Measurements from ENCODE around the gene COX5B. TPM values are rescaled to one million over a fixed set of nuclear protein-coding genes. Genes with fewer than 3 reads are reported as not detected.
"Not testable (repeated sequence)": the region's sequence is repeated elsewhere in the genome, so short reads cannot be mapped to it uniquely, and the experiment has no call there.

The COX5B gene
- total RNA-seq, 1 experiment from 2014 or later, result 374 TPM

- Histone ChIP-seq H3K9me2 (replicated peaks; ENCODE audit: insufficient read depth, low read length) (no peaks in the 10 kb centered on the region), H4K20me1 (ENCODE audit: insufficient read depth, low read depth, low read length) (no peaks in the 10 kb centered on the region), H3K79me2 (ENCODE audit: low read length) (peaks cover 31% of the 10 kb centered on the region), H2AFZ (ENCODE audit: low read length) (0 out of 2 replicates have a peak overlapping the region, but pooled peaks have one; percentile 19), H3K36me3 (ENCODE audit: insufficient read depth, low read length) (no peaks in the 10 kb centered on the region), H3K4me1 (ENCODE audit: low read length) (peaks cover 21% of the 10 kb centered on the region), H3K4me3 (ENCODE audit: low read length) (peak overlapping the region; percentile 86), H3K27me3 (ENCODE audit: low read length) (no peaks in the 10 kb centered on the region), H3K9ac (ENCODE audit: low read length) (peak overlapping the region; percentile 80), H3K27ac (ENCODE audit: low read length) (peak overlapping the region; percentile 65), H3K4me2 (ENCODE audit: low read depth, low read length, poor library complexity, severe bottlenecking) (peak overlapping the region; percentile 83), H3K9me3 (ENCODE audit: low read length) (no peaks in the 10 kb centered on the region)
- peak; percentile 88 for DNase-seq
These were observed 17.2 kb downstream of the COX5B start for GRCh38 chr2:97662895-97663625.

- Histone ChIP-seq H4K20me1 (ENCODE audit: insufficient read depth, low read depth, low read length) (no peaks in the 10 kb centered on the region), H3K79me2 (ENCODE audit: low read length) (peaks cover 31% of the 10 kb centered on the region), H3K4me3 (ENCODE audit: low read length) (peak overlapping the region; percentile 86), H3K27ac (ENCODE audit: low read length) (peak overlapping the region; percentile 65), H3K9me3 (ENCODE audit: low read length) (no peaks in the 10 kb centered on the region), H3K9me2 (replicated peaks; ENCODE audit: insufficient read depth, low read length) (no peaks in the 10 kb centered on the region), H3K36me3 (ENCODE audit: insufficient read depth, low read length) (no peaks in the 10 kb centered on the region), H2AFZ (ENCODE audit: low read length) (0 out of 2 replicates have a peak overlapping the region, but pooled peaks have one; percentile 19), H3K27me3 (ENCODE audit: low read length) (no peaks in the 10 kb centered on the region), H3K4me2 (ENCODE audit: low read depth, low read length, poor library complexity, severe bottlenecking) (peak overlapping the region; percentile 83), H3K9ac (ENCODE audit: low read length) (peak overlapping the region; percentile 80), H3K4me1 (ENCODE audit: low read length) (peaks cover 21% of the 10 kb centered on the region)
- DNase-seq, result no peak
These were observed 17.7 kb downstream of the COX5B start for GRCh38 chr2:97663626-97663961.

GRCh38 chr2:97663962-97664635, 18.2 kb downstream of the COX5B start, which contains the start of gene ACTR1B:
Gene ACTR1B (minus strand): TSS chr2:97664044. CDS start chr2:97663890, 154 bp downstream.
- H3K9me2 ChIP-seq (replicated peaks; ENCODE audit: insufficient read depth, low read length), result no peaks in the 10 kb centered on the region
- peak within 1 kb of the TSS; percentile 96 for H2AFZ ChIP-seq (ENCODE audit: low read length)
- H3K9ac ChIP-seq (ENCODE audit: low read length), result peak within 1 kb of the TSS; percentile 85
- no peaks in the 10 kb centered on the region for H3K36me3 ChIP-seq (ENCODE audit: insufficient read depth, low read length)
- peak within 1 kb of the TSS; percentile 83 for H3K4me2 ChIP-seq (ENCODE audit: low read depth, low read length, poor library complexity, severe bottlenecking)
- peaks cover 31% of the 10 kb centered on the region for H3K79me2 ChIP-seq (ENCODE audit: low read length)
- H3K27me3 ChIP-seq (ENCODE audit: low read length), result no peaks in the 10 kb centered on the region
- H3K9me3 ChIP-seq (ENCODE audit: low read length), result no peaks in the 10 kb centered on the region
- peak; percentile 99 for DNase-seq
- peak within 1 kb of the TSS; percentile 86 for H3K4me3 ChIP-seq (ENCODE audit: low read length)
- H4K20me1 ChIP-seq (ENCODE audit: insufficient read depth, low read depth, low read length), result no peaks in the 10 kb centered on the region
- peaks cover 21% of the 10 kb centered on the region for H3K4me1 ChIP-seq (ENCODE audit: low read length)
- peak within 1 kb of the TSS; percentile 65 for H3K27ac ChIP-seq (ENCODE audit: low read length)

GRCh38 chr2:97664636-97664970, 18.7 kb downstream of the COX5B start:
- H2AFZ ChIP-seq (ENCODE audit: low read length), result peak overlapping the region; percentile 96
- no peaks in the 10 kb centered on the region for H4K20me1 ChIP-seq (ENCODE audit: insufficient read depth, low read depth, low read length)
- peak overlapping the region; percentile 81 for H3K4me2 ChIP-seq (ENCODE audit: low read depth, low read length, poor library complexity, severe bottlenecking)
- H3K9me2 ChIP-seq (replicated peaks; ENCODE audit: insufficient read depth, low read length), result no peaks in the 10 kb centered on the region
- peak overlapping the region; percentile 85 for H3K9ac ChIP-seq (ENCODE audit: low read length)
- peak overlapping the region; percentile 55 for H3K27ac ChIP-seq (ENCODE audit: low read length)
- H3K79me2 ChIP-seq (ENCODE audit: low read length), result peaks cover 31% of the 10 kb centered on the region
- H3K4me1 ChIP-seq (ENCODE audit: low read length), result peaks cover 21% of the 10 kb centered on the region
- H3K27me3 ChIP-seq (ENCODE audit: low read length), result no peaks in the 10 kb centered on the region
- H3K4me3 ChIP-seq (ENCODE audit: low read length), result peak overlapping the region; percentile 71
- no peaks in the 10 kb centered on the region for H3K9me3 ChIP-seq (ENCODE audit: low read length)
- H3K36me3 ChIP-seq (ENCODE audit: insufficient read depth, low read length), result no peaks in the 10 kb centered on the region
- DNase-seq, result no peak

- H3K9ac ChIP-seq (ENCODE audit: low read length), result no peak within 1 kb of the TSS
- no peak within 1 kb of the TSS for H3K4me3 ChIP-seq (ENCODE audit: low read length)
- H3K4me1 ChIP-seq (ENCODE audit: low read length), result peaks cover 9% of the 10 kb centered on the region
- H3K9me2 ChIP-seq (replicated peaks; ENCODE audit: insufficient read depth, low read length), result no peaks in the 10 kb centered on the region
- no peaks in the 10 kb centered on the region for H3K79me2 ChIP-seq (ENCODE audit: low read length)
- no peaks in the 10 kb centered on the region for H3K36me3 ChIP-seq (ENCODE audit: insufficient read depth, low read length)
- H3K27me3 ChIP-seq (ENCODE audit: low read length), result no peaks in the 10 kb centered on the region
- H3K9me3 ChIP-seq (ENCODE audit: low read length), result no peaks in the 10 kb centered on the region
- H3K27ac ChIP-seq (ENCODE audit: low read length), result no peak within 1 kb of the TSS
- no peak within 1 kb of the TSS for H2AFZ ChIP-seq (ENCODE audit: low read length)
- H3K4me2 ChIP-seq (ENCODE audit: low read depth, low read length, poor library complexity, severe bottlenecking), result no peak within 1 kb of the TSS
- H4K20me1 ChIP-seq (ENCODE audit: insufficient read depth, low read depth, low read length), result no peaks in the 10 kb centered on the region
- DNase-seq, result no peak
These were observed 23.6 kb downstream of the COX5B start, which contains the start of gene C2orf92 for GRCh38 chr2:97669448-97669847. Gene C2orf92 (plus strand): TSS chr2:97669713. CDS start chr2:97669789, 76 bp downstream.

- Histone ChIP-seq H4K20me1 (ENCODE audit: insufficient read depth, low read depth, low read length) (no peaks in the 10 kb centered on the region), H3K27me3 (ENCODE audit: low read length) (no peaks in the 10 kb centered on the region), H3K27ac (ENCODE audit: low read length) (no peak overlapping the region), H3K9me3 (ENCODE audit: low read length) (no peaks in the 10 kb centered on the region), H3K9me2 (replicated peaks; ENCODE audit: insufficient read depth, low read length) (no peaks in the 10 kb centered on the region), H3K9ac (ENCODE audit: low read length) (no peak overlapping the region), H3K4me2 (ENCODE audit: low read depth, low read length, poor library complexity, severe bottlenecking) (no peak overlapping the region), H3K4me1 (ENCODE audit: low read length) (peaks cover 10% of the 10 kb centered on the region), H3K4me3 (ENCODE audit: low read length) (no peak overlapping the region), H3K36me3 (ENCODE audit: insufficient read depth, low read length) (no peaks in the 10 kb centered on the region), H3K79me2 (ENCODE audit: low read length) (no peaks in the 10 kb centered on the region), H2AFZ (ENCODE audit: low read length) (no peak overlapping the region)
- no peak for DNase-seq
These were observed 24.6 kb downstream of the COX5B start for GRCh38 chr2:97670471-97670870.

GRCh38 chr2:97671526-97671925, 25.7 kb downstream of the COX5B start:
- H2AFZ ChIP-seq (ENCODE audit: low read length), result no peak overlapping the region
- H3K27ac ChIP-seq (ENCODE audit: low read length), result no peak overlapping the region
- H3K4me2 ChIP-seq (ENCODE audit: low read depth, low read length, poor library complexity, severe bottlenecking), result no peak overlapping the region
- no peaks in the 10 kb centered on the region for H3K27me3 ChIP-seq (ENCODE audit: low read length)
- no peaks in the 10 kb centered on the region for H3K79me2 ChIP-seq (ENCODE audit: low read length)
- H3K9me2 ChIP-seq (replicated peaks; ENCODE audit: insufficient read depth, low read length), result no peaks in the 10 kb centered on the region
- no peaks in the 10 kb centered on the region for H4K20me1 ChIP-seq (ENCODE audit: insufficient read depth, low read depth, low read length)
- H3K9me3 ChIP-seq (ENCODE audit: low read length), result no peaks in the 10 kb centered on the region
- H3K4me1 ChIP-seq (ENCODE audit: low read length), result peaks cover 10% of the 10 kb centered on the region
- no peak overlapping the region for H3K9ac ChIP-seq (ENCODE audit: low read length)
- no peak overlapping the region for H3K4me3 ChIP-seq (ENCODE audit: low read length)
- no peaks in the 10 kb centered on the region for H3K36me3 ChIP-seq (ENCODE audit: insufficient read depth, low read length)
- no peak for DNase-seq

- not testable (repeated sequence) for DNase-seq; H2AFZ ChIP-seq (ENCODE audit: low read length); H3K9me3 ChIP-seq (ENCODE audit: low read length); H3K79me2 ChIP-seq (ENCODE audit: low read length); H3K9me2 ChIP-seq (replicated peaks; ENCODE audit: insufficient read depth, low read length); H3K27ac ChIP-seq (ENCODE audit: low read length); H4K20me1 ChIP-seq (ENCODE audit: insufficient read depth, low read depth, low read length); H3K4me3 ChIP-seq (ENCODE audit: low read length); H3K36me3 ChIP-seq (ENCODE audit: insufficient read depth, low read length); H3K9ac ChIP-seq (ENCODE audit: low read length); H3K4me2 ChIP-seq (ENCODE audit: low read depth, low read length, poor library complexity, severe bottlenecking); H3K27me3 ChIP-seq (ENCODE audit: low read length)
- peaks cover 10% of the 10 kb centered on the region for H3K4me1 ChIP-seq (ENCODE audit: low read length)
These were observed 26.8 kb downstream of the COX5B start for GRCh38 chr2:97672606-97673140.

Measured in Karpas-422 (cell line).